Heart left ventricle (tissue), 16 donors: ENCODE data around the gene LPIN1. TPM values are rescaled to one million over a fixed set of nuclear protein-coding genes. Genes with fewer than 3 reads are reported as not detected.

ENCODE experiments used
- ATAC-seq, 4 donors: fragments of 200-7000 bp; cut with Tn5 transposase; one replicate each; pipeline ENCODE4 v1.9.1; 2020 to 2022; ENCODE audit warnings: moderate library complexity in 4 of 4, mild to moderate bottlenecking in 3 of 4, moderate number of reproducible peaks in 1 of 4
- DNase-seq, 5 donors: peaks; one replicate each; pipeline ENCODE4 v3.0.0-alpha.2; 2020
- H3K27ac ChIP-seq, 12 donors: fragments of 200-600 bp; sonication (generic) in 4 of 12; one replicate each; pipeline versions ENCODE4 v1.5.0 to v1.8.0; 2016 to 2022; ENCODE audit warnings: mild to moderate bottlenecking in 2 of 12
- H3K27me3 ChIP-seq, 9 donors: fragments of 200-600 bp; sonication (generic) in 2 of 9; one replicate each; pipeline versions ENCODE4 v1.5.1 to v1.8.0; 2016 to 2022; ENCODE audit warnings: mild to moderate bottlenecking in 3 of 9
- H3K36me3 ChIP-seq, 9 donors: fragments of 200-600 bp; sonication (generic) in 2 of 9; one replicate each; pipeline versions ENCODE4 v1.5.0 to v1.8.0; 2018 to 2022; ENCODE audit warnings: mild to moderate bottlenecking in 2 of 9
- H3K4me1 ChIP-seq, 12 donors: fragments of 200-600 bp; sonication (generic) in 4 of 12; one replicate each; pipeline versions ENCODE4 v1.5.0 to v1.8.0; 2016 to 2022; ENCODE audit warnings: mild to moderate bottlenecking in 3 of 12
- H3K4me3 ChIP-seq, 12 donors: fragments of 200-600 bp; sonication (generic) in 4 of 12; one replicate each; pipeline versions ENCODE4 v1.5.0 to v1.8.0; 2017 to 2022; ENCODE audit warnings: mild to moderate bottlenecking in 9 of 12, moderate library complexity in 4 of 12
- H3K9me3 ChIP-seq, 12 donors: fragments of 200-600 bp; sonication (generic) in 4 of 12; one replicate each; pipeline versions ENCODE4 v1.5.0 to v1.8.0; 2016 to 2022; ENCODE audit warnings: mild to moderate bottlenecking in 1 of 12
- CTCF ChIP-seq, 12 donors: fragments of 200-600 bp; sonication (generic) in 4 of 12; IDR thresholded peaks; one replicate each; pipeline versions ENCODE4 v1.5.0 to v1.8.0; 2018 to 2022; ENCODE audit warnings: antibody characterized with exemption in 12 of 12, mild to moderate bottlenecking in 5 of 12
- POLR2A ChIP-seq, 2 donors: fragments of 450-650 bp; IDR thresholded peaks; one replicate each; pipeline ENCODE4 v1.6.1; 2017; ENCODE audit warnings: antibody characterized with exemption in 2 of 2, mild to moderate bottlenecking in 2 of 2, moderate library complexity in 2 of 2
- WGBS, 4 donors: extraction: QIAGEN DNeasy Blood & Tissue Kit in 2 of 4; methylation state at CpG; one replicate each; pipeline versions ENCODE4 v1.1.5 to v1.1.7; 2013 to 2018; 5-methylcytosine and 5-hydroxymethylcytosine counted together
- intact Hi-C, 10 donors: fragments of 100-400 bp; cut with DNase I; formaldehyde crosslinking; loops; one replicate each; pipeline versions ENCODE4 v1.11.1 to v1.14.2; 2022
- polyA plus RNA-seq, 2 donors: library from polyadenylated mRNA; stranded (reverse); fragments of 200-250 nt; gene quantifications; one replicate each; pipeline ENCODE4 v1.2.3, GENCODE V29; 2013
- total RNA-seq, 9 donors: library from RNA; depleted of rRNA in 2 of 9; stranded (reverse); fragments of >200 nt in 2 of 9; fragmentation: NEBNext Ultra II Directional in 3 of 9; extraction: Animal tissue kit (Norgen Biotek cat#: 25700) in 3 of 9; gene quantifications; one replicate each; pipeline versions ENCODE4 v1.1.0 to v1.2.4, GENCODE V29; 2016 to 2023
- donor health status: ischemic (EF 13 %, LVEDD 7.1; RV severe dilation, severe dysfunction).
- donor health status: healthy with polysubstance abuse.
- donor health status: DM: no; HTN: yes; CAD: no.
- donor health status: DM: no; HTN: no; CAD: no.
- donor health status: ischemic (EF 25% LVEDD 6.9; RV normal size, moderate dysfunction).
- donor health status: ischemic (EF 25% LVEDD 5.7; RV mildly dilated, moderate dysfunction).
- donor health status: healthy.
- donor health status: DM: yes; HTN: yes; CAD: no.
- donor health status: ischemic (EF 35%, LVEDD 5.7; RV mildly dilated, moderate dysfunction).
- donor health status: nonischemic (EF 11% LVEDD 7.7; RV severe dilation, severe dysfunction).
- donor health status: DM: yes; HTN: yes; CAD: no.
- donor health status: PGD.
- donor health status: ischemic (EF 29% LVEDD 5.4; RV normal size, mild dysfunction).
- donor health status: nonischemic (EF 23%, LVEDD 6.1; RV moderate dilation, normal function).

LPIN1 gene
- total and polyA plus RNA-seq, 11 donors = 15.0 to 57.1 (median 43.8) TPM

DNA sequence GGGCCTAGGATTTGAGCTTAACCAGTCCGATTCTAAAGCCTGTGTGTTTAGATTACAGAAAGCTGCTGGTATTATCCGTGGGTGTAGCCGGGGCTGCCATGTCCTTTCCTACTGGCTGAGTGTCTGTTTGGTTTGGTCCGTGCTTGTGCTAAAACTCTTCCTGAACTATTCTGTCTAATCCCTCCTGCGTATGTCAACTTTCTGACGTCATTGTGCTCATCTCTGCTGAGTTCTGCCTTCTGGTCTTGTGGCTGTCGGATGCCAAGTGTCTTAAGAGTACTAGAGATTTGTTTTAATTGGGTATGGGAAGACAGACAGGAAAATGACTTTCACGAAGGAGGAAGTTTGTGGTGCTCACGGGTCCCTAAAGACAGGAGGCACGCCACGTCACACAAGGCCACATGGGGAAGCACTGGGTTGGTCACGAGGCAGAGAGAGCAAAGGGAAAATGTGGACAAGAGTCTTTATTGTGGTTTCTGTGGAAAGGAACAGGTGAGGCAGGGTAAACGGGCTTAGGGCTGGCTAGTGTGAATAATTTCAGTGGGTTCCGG, 44.6 kb upstream of the LPIN1 start:
- WGBS, 4 donors = 65 to 77% (median 69%) methylated on average over 14 of the region's 14 CpGs
- peak in 4 of 5 donors; percentile 41 to 65 (median 50) for DNase-seq
- H3K36me3 ChIP-seq = no peaks in the 10 kb centered on the region
- H3K27me3 ChIP-seq = no peaks in the 10 kb centered on the region
- H3K4me3 ChIP-seq = no peak overlapping the region
- peak in 1 of 4 donors; percentile 39 for ATAC-seq
- peak overlapping the region in 1 of 12 donors; percentile 84 for H3K27ac ChIP-seq
- TF ChIP-seq POLR2A (IDR thresholded peaks at IDR 0.05) = no peak
- TF ChIP-seq CTCF (IDR thresholded peaks at IDR 0.05) = no peak
- peaks cover 2 to 27% (median 17%) of the 10 kb centered on the region in 12 donors for H3K4me1 ChIP-seq
- no peaks in the 10 kb centered on the region for H3K9me3 ChIP-seq
- intact Hi-C loops = loop anchor here in 1 of 10 donors (5.0 kb wide), 1 partner anchor 40 kb away; no protein-coding TSS in a partner anchor

DNA sequence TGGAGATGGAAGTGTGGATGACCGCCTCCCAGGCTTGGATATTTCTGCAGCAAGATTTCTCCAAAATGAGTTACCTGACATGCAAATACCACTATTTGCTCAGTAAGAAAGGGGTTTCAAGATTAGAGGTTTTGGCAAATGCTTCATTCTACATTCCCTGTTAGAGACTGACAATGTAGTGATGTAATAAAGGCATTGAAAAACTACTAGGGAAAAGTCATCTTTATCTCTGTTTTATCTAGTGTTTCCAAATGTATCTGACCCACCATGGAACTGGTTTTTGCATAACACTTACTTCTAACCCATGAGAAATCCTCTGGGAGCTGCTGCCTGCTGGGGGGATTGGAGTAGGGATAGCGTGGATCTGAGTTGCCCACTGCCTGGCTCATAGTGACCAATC, 43.5 kb upstream of the LPIN1 start:
- Histone ChIP-seq H3K9me3 (no peaks in the 10 kb centered on the region), H3K27ac (no peak overlapping the region), H3K4me3 (no peak overlapping the region), H3K4me1 (peaks cover 0 to 16% (median 9%) of the 10 kb centered on the region in 12 donors), H3K36me3 (no peaks in the 10 kb centered on the region), H3K27me3 (no peaks in the 10 kb centered on the region)
- no peak for TF ChIP-seq POLR2A (IDR thresholded peaks at IDR 0.05)
- no peak for TF ChIP-seq CTCF (IDR thresholded peaks at IDR 0.05)
- intact Hi-C loops = loop anchor here in 1 of 10 donors (5.0 kb wide), 1 partner anchor 39 kb away; no protein-coding TSS in a partner anchor
- DNase-seq = no peak
- ATAC-seq = no peak
- 91 to 98% (median 94%) methylated on average over 2 of the region's 2 CpGs for WGBS, 4 donors

- no peak for ATAC-seq
- intact Hi-C loops = loop anchor here in 1 of 10 donors (5.0 kb wide), 1 partner anchor 39 kb away; no protein-coding TSS in a partner anchor
- no peaks in the 10 kb centered on the region for H3K36me3 ChIP-seq
- no peaks in the 10 kb centered on the region for H3K9me3 ChIP-seq
- H3K27ac ChIP-seq = no peak overlapping the region
- H3K4me3 ChIP-seq = no peak overlapping the region
- no peak for TF ChIP-seq POLR2A (IDR thresholded peaks at IDR 0.05)
- TF ChIP-seq CTCF (IDR thresholded peaks at IDR 0.05) = no peak
- no peaks in the 10 kb centered on the region for H3K27me3 ChIP-seq
- DNase-seq = no peak
- H3K4me1 ChIP-seq = peaks cover 0 to 8% (median 2%) of the 10 kb centered on the region in 12 donors
- WGBS, 4 donors = 53 to 83% (median 74%) methylated on average over 1 of the region's 1 CpG
Measured at GRCh38 chr2:11703700-11704099, 42.7 kb upstream of the LPIN1 start.

DNA sequence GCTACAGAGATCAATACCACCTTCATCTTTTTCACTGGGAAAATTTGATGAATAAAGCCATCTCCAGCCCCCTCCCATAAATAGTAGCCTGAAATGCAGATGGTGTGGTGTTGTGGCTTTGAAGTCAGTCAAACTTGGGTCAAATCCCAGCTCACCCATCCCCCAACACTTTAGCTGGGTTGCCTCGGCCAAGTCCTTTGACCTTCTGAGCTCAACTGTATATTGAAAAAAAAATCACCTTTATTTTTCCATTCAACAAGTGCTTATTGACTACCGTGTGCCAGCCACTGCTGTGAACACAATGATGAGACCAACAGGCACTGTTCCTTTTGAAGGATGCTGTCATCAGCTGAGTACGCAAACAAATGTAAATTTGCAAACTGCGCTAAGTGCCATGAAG, 41.4 kb upstream of the LPIN1 start:
- peaks cover 0 to 5% (median 0%) of the 10 kb centered on the region in 12 donors for H3K4me1 ChIP-seq
- no peaks in the 10 kb centered on the region for H3K9me3 ChIP-seq
- no peak for TF ChIP-seq CTCF (IDR thresholded peaks at IDR 0.05)
- no peak for TF ChIP-seq POLR2A (IDR thresholded peaks at IDR 0.05)
- no peak overlapping the region for H3K4me3 ChIP-seq
- H3K27ac ChIP-seq = no peak overlapping the region
- ATAC-seq (no peak), DNase-seq (no peak)
- intact Hi-C loops = no loop called here
- no peaks in the 10 kb centered on the region for H3K27me3 ChIP-seq
- WGBS, 4 donors = 86 to 88% (median 87%) methylated on average over 4 of the region's 4 CpGs
- no peaks in the 10 kb centered on the region for H3K36me3 ChIP-seq
